ENCODE data around the gene SGCE. TPM values are rescaled to one million over a fixed set of nuclear protein-coding genes. Genes with fewer than 3 reads are reported as not detected.
A peak's percentile ranks its signal among the peaks of the same experiment; 100 is the strongest.

The SGCE gene
- total RNA-seq, 2 experiments from 2014 or later, result 23.5 to 27.1 TPM

- peak overlapping the region; percentile 52 for H3K27ac ChIP-seq (ENCODE audit: low read depth, low read length, poor library complexity, severe bottlenecking)
- CTCF ChIA-PET (ENCODE audit: unreplicated experiment), result no interaction called here
- intact Hi-C loops (cut with micrococcal nuclease; ENCODE audit: unreplicated experiment), result no loop called here
- H3K9me3 ChIP-seq (ENCODE audit: low read length), result no peaks in the 10 kb centered on the region
- BruUV-seq (replicated peaks), result no TSS peak
- peaks cover 19% of the 10 kb centered on the region for H3K4me1 ChIP-seq (ENCODE audit: insufficient read depth, low read length, poor library complexity, severe bottlenecking)
- DNase-seq (ENCODE audit: low spot score), result peak; percentile 70
- no peak overlapping the region for H2AFZ ChIP-seq (ENCODE audit: low read length)
- H4K20me1 ChIP-seq (ENCODE audit: insufficient read depth, low read length), result no peaks in the 10 kb centered on the region
- no peak overlapping the region for H3K4me3 ChIP-seq (ENCODE audit: low read depth, low read length, poor library complexity, severe bottlenecking)
- POLR2A ChIA-PET, result interaction anchor here (0.6 to 1.3 kb wide), 5 partner anchors 9 to 1853 kb away, joined by 3 read pairs; no protein-coding TSS in a partner anchor
- TF ChIP-seq CTCF (conservative IDR thresholded peaks at IDR 0.05; ENCODE audit: low read length) (no peak), EZH2phosphoT487 (IDR thresholded peaks at IDR 0.05; ENCODE audit: borderline replicate concordance, low read depth, low read length) (no peak)
- H3K36me3 ChIP-seq (ENCODE audit: insufficient read depth, low read length), result peaks cover 21% of the 10 kb centered on the region; the same call in 1 of the 2 replicates
- no peaks in the 10 kb centered on the region for H3K9me2 ChIP-seq (ENCODE audit: insufficient read depth, low read length)
- no peaks in the 10 kb centered on the region for H3K79me2 ChIP-seq (ENCODE audit: insufficient read depth, low read depth, low read length)
- peak overlapping the region; percentile 60 for H3K4me2 ChIP-seq (ENCODE audit: low read length)
These were observed 99.9 kb downstream of the SGCE start for GRCh38 chr7:94556028-94556427.

- intact Hi-C loops (cut with micrococcal nuclease; ENCODE audit: unreplicated experiment), result no loop called here
- Histone ChIP-seq H3K4me1 (ENCODE audit: insufficient read depth, low read length, poor library complexity, severe bottlenecking) (peaks cover 4% of the 10 kb centered on the region), H3K4me3 (ENCODE audit: low read depth, low read length, poor library complexity, severe bottlenecking) (no peak overlapping the region), H3K79me2 (ENCODE audit: insufficient read depth, low read depth, low read length) (no peaks in the 10 kb centered on the region), H3K36me3 (ENCODE audit: insufficient read depth, low read length) (peaks cover 17% of the 10 kb centered on the region; the same call in 1 of the 2 replicates), H2AFZ (ENCODE audit: low read length) (no peak overlapping the region), H3K27ac (ENCODE audit: low read depth, low read length, poor library complexity, severe bottlenecking) (no peak overlapping the region), H3K4me2 (ENCODE audit: low read length) (no peak overlapping the region), H3K9me3 (ENCODE audit: low read length) (no peaks in the 10 kb centered on the region), H4K20me1 (ENCODE audit: insufficient read depth, low read length) (no peaks in the 10 kb centered on the region), H3K9me2 (ENCODE audit: insufficient read depth, low read length) (no peaks in the 10 kb centered on the region)
- no TSS peak for BruUV-seq (replicated peaks)
- ChIA-PET CTCF (ENCODE audit: unreplicated experiment) (no interaction called here), POLR2A (interaction anchor here (0.6 to 1.5 kb wide), 5 partner anchors 10 to 493 kb away, joined by 3 to 7 read pairs (median 3); no protein-coding TSS in a partner anchor)
- TF ChIP-seq CTCF (conservative IDR thresholded peaks at IDR 0.05; ENCODE audit: low read length) (no peak), EZH2phosphoT487 (IDR thresholded peaks at IDR 0.05; ENCODE audit: borderline replicate concordance, low read depth, low read length) (no peak)
- peak; percentile 4 for DNase-seq (ENCODE audit: low spot score)
These were observed 108.8 kb downstream of the SGCE start for GRCh38 chr7:94547126-94547525.

GRCh38 chr7:94540428-94540827, 115.5 kb downstream of the SGCE start:
- no peak for TF ChIP-seq EZH2phosphoT487 (IDR thresholded peaks at IDR 0.05; ENCODE audit: borderline replicate concordance, low read depth, low read length)
- no peak for TF ChIP-seq CTCF (conservative IDR thresholded peaks at IDR 0.05; ENCODE audit: low read length)
- BruUV-seq (replicated peaks), result no TSS peak
- no peaks in the 10 kb centered on the region for H3K79me2 ChIP-seq (ENCODE audit: insufficient read depth, low read depth, low read length)
- H2AFZ ChIP-seq (ENCODE audit: low read length), result no peak overlapping the region
- DNase-seq (ENCODE audit: low spot score), result no peak
- ChIA-PET POLR2A (interaction anchor here (0.7 kb wide), 1 partner anchor 13 kb away, joined by 3 read pairs; no protein-coding TSS in a partner anchor), CTCF (ENCODE audit: unreplicated experiment) (no interaction called here)
- no peaks in the 10 kb centered on the region for H3K4me1 ChIP-seq (ENCODE audit: insufficient read depth, low read length, poor library complexity, severe bottlenecking)
- peaks cover 24% of the 10 kb centered on the region; the same call in 1 of the 2 replicates for H3K36me3 ChIP-seq (ENCODE audit: insufficient read depth, low read length)
- intact Hi-C loops (cut with micrococcal nuclease; ENCODE audit: unreplicated experiment), result no loop called here
- H4K20me1 ChIP-seq (ENCODE audit: insufficient read depth, low read length), result no peaks in the 10 kb centered on the region
- no peaks in the 10 kb centered on the region for H3K9me3 ChIP-seq (ENCODE audit: low read length)
- H3K4me2 ChIP-seq (ENCODE audit: low read length), result no peak overlapping the region
- H3K9me2 ChIP-seq (ENCODE audit: insufficient read depth, low read length), result no peaks in the 10 kb centered on the region
- H3K4me3 ChIP-seq (ENCODE audit: low read depth, low read length, poor library complexity, severe bottlenecking), result no peak overlapping the region
- no peak overlapping the region for H3K27ac ChIP-seq (ENCODE audit: low read depth, low read length, poor library complexity, severe bottlenecking)
